Fibroblast of lung (primary cell): ENCODE measurements around the gene FLT3. TPM values are rescaled to one million over a fixed set of nuclear protein-coding genes. Genes with fewer than 3 reads are reported as not detected.

Experiments used
- DNase-seq, 2 donors: peaks; one replicate each; pipeline versions ENCODE4 v3.0.0 to v3.0.0-alpha.2; 2010; ENCODE audit warnings: low read depth in 2 of 2
- H2AFZ ChIP-seq: 2 replicates; pipeline ENCODE4 v1.5.1; 2012; ENCODE audit warnings: low read length, control low read depth, inconsistent platforms
- H3K27ac ChIP-seq: 2 replicates; pipeline ENCODE4 v1.5.1; 2011; ENCODE audit warnings: low read length, control low read depth; ENCODE audit not compliant: insufficient read depth
- H3K27me3 ChIP-seq: 2 replicates; pipeline ENCODE4 v1.5.1; 2011; ENCODE audit warnings: mild to moderate bottlenecking, low read length; ENCODE audit not compliant: control insufficient read depth, insufficient read depth
- H3K36me3 ChIP-seq: 2 replicates; pipeline ENCODE4 v1.5.1; 2011; ENCODE audit warnings: low read length; ENCODE audit not compliant: control insufficient read depth, insufficient read depth
- H3K4me1 ChIP-seq: 2 replicates; pipeline ENCODE4 v1.5.1; 2011; ENCODE audit warnings: low read length; ENCODE audit not compliant: control insufficient read depth, insufficient read depth; ENCODE audit errors: extremely low read depth
- H3K4me2 ChIP-seq: 2 replicates; pipeline ENCODE4 v1.5.1; 2011; ENCODE audit warnings: low read length, control low read depth; ENCODE audit not compliant: insufficient read depth; ENCODE audit errors: extremely low read depth
- H3K4me3 ChIP-seq, 4 experiments: fragments of 200-600 bp in 1 of 4; sonication (generic) in 1 of 4; replicated peaks in 1 of 4; 2 replicates each; pipeline ENCODE4 v1.5.1; 2011 to 2016; ENCODE audit warnings: low read length in 4 of 4, low read depth in 3 of 4, mild to moderate bottlenecking in 3 of 4, control low read depth in 2 of 4, inconsistent platforms in 1 of 4, mixed read lengths in 1 of 4; ENCODE audit not compliant: insufficient read depth in 1 of 4; ENCODE audit errors: control extremely low read depth in 1 of 4
- H3K79me2 ChIP-seq: 2 replicates; pipeline ENCODE4 v1.5.1; 2012; ENCODE audit warnings: mild to moderate bottlenecking, low read length, inconsistent platforms; ENCODE audit not compliant: control insufficient read depth, insufficient read depth
- H3K9ac ChIP-seq: 2 replicates; pipeline ENCODE4 v1.5.1; 2011; ENCODE audit warnings: mild to moderate bottlenecking, low read length, control low read depth; ENCODE audit not compliant: insufficient read depth
- H3K9me3 ChIP-seq: 2 replicates; pipeline ENCODE4 v1.5.1; 2012; ENCODE audit warnings: low read depth, low read length; ENCODE audit not compliant: control insufficient read depth, insufficient read depth
- H4K20me1 ChIP-seq: 2 replicates; pipeline ENCODE4 v1.5.1; 2011; ENCODE audit warnings: low read length; ENCODE audit not compliant: control insufficient read depth, insufficient read depth; ENCODE audit errors: extremely low read depth
- EZH2 ChIP-seq: IDR thresholded peaks from 2 replicates; pipeline ENCODE4 v1.5.1; 2012; ENCODE audit warnings: low read length, control low read depth, mild to moderate bottlenecking; ENCODE audit errors: missing control alignments
- polyA plus RNA-seq, 2 donors: library from polyadenylated mRNA; depleted of rRNA in 1 of 2; stranded (reverse) in 1 of 2; unstranded in 1 of 2; fragments of >200 nt; gene quantifications; 2 replicates each; pipeline ENCODE4 v1.2.1, GENCODE V29; 2011 to 2012; ENCODE audit warnings: missing spikeins in 1 of 2
- total RNA-seq: library from RNA; depleted of rRNA; stranded (reverse); fragments of >200 nt; gene quantifications from 2 replicates; pipeline ENCODE4 v1.2.1, GENCODE V29; 2014
- TF ChIP-seq, protein P1 (sequence below), 2 donors: IDR thresholded peaks in 1 of 2; conservative IDR thresholded peaks in 1 of 2; 1 replicate in 1 of 2; 2 replicates in 1 of 2; pipeline ENCODE4 v1.5.1; 2011 to 2012; ENCODE audit warnings: low read length in 2 of 2, control low read depth in 1 of 2, inconsistent platforms in 1 of 2, low read depth in 1 of 2, mild to moderate bottlenecking in 1 of 2

Gene FLT3
- total and polyA plus RNA-seq, 2 donors (not counting 1 experiment from before 2014, with no cell fraction given), result not detected

DNA sequence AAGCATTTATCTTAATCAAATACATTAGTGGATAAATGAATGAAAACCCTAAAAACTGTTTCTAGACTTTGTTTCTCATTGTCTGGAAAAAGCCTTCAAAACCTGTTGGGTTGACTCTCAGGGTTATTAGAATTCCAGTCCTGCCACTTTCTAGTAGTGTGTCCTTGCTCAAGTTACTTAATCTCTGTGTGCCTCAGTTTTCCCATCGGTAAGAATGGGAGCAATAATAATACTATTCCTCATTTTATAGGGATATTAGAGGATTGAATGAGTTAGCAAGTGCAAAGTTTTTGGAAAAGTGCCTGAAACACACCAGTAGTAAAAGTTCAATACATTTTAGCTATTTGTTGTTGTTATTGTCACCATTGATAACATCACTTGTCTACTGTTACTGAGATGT, 114.8 kb downstream of the FLT3 start:
- H3K27ac ChIP-seq, result no peak overlapping the region
- no peaks in the 10 kb centered on the region for H3K79me2 ChIP-seq
- H4K20me1 ChIP-seq, result no peaks in the 10 kb centered on the region
- H3K4me1 ChIP-seq, result no peaks in the 10 kb centered on the region
- no peaks in the 10 kb centered on the region for H3K36me3 ChIP-seq
- no peak overlapping the region for H3K4me3 ChIP-seq
- H3K4me2 ChIP-seq, result no peak overlapping the region
- H3K27me3 ChIP-seq, result peaks cover 22% of the 10 kb centered on the region
- H3K9me3 ChIP-seq, result no peaks in the 10 kb centered on the region
- no peak for TF ChIP-seq EZH2
- TF ChIP-seq, protein P1, sequence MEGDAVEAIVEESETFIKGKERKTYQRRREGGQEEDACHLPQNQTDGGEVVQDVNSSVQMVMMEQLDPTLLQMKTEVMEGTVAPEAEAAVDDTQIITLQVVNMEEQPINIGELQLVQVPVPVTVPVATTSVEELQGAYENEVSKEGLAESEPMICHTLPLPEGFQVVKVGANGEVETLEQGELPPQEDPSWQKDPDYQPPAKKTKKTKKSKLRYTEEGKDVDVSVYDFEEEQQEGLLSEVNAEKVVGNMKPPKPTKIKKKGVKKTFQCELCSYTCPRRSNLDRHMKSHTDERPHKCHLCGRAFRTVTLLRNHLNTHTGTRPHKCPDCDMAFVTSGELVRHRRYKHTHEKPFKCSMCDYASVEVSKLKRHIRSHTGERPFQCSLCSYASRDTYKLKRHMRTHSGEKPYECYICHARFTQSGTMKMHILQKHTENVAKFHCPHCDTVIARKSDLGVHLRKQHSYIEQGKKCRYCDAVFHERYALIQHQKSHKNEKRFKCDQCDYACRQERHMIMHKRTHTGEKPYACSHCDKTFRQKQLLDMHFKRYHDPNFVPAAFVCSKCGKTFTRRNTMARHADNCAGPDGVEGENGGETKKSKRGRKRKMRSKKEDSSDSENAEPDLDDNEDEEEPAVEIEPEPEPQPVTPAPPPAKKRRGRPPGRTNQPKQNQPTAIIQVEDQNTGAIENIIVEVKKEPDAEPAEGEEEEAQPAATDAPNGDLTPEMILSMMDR (conservative IDR thresholded peaks at IDR 0.05 in 1 of 2, IDR thresholded peaks at IDR 0.05 in 1 of 2; ENCODE audit: low read depth in 1 of 2, low read length in 2 of 2), result no peak
- DNase-seq, result no peak
- no peak overlapping the region for H2AFZ ChIP-seq
- H3K9ac ChIP-seq, result no peak overlapping the region

DNA sequence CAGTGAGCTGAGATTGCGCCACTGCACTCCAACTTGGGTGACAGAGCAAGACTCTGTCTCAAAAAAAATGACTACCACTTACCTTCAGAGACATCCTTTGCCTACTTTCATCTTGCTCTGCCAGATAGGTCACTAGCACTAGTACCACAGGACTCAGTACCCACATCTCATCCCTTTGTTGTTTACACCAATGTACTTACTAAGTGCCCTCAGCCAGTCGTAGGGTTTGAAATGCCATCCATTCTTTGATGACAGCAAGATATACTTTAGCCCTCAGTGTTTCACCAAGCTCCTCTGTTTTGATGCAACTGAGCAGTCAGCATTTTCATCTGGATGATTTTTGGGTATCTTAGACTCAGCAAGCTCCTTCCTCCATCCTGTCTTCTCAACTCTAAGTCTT, 118.0 kb downstream of the FLT3 start:
- Histone ChIP-seq H3K9ac (no peak overlapping the region), H3K4me2 (no peak overlapping the region), H3K4me1 (no peaks in the 10 kb centered on the region), H3K79me2 (no peaks in the 10 kb centered on the region), H3K27me3 (peaks cover 51% of the 10 kb centered on the region), H3K4me3 (no peak overlapping the region), H3K9me3 (no peaks in the 10 kb centered on the region), H2AFZ (no peak overlapping the region), H3K27ac (no peak overlapping the region), H4K20me1 (no peaks in the 10 kb centered on the region), H3K36me3 (no peaks in the 10 kb centered on the region)
- TF ChIP-seq EZH2, result no peak
- TF ChIP-seq, protein P1 (conservative IDR thresholded peaks at IDR 0.05 in 1 of 2, IDR thresholded peaks at IDR 0.05 in 1 of 2; ENCODE audit: low read depth in 1 of 2, low read length in 2 of 2), result no peak
- no peak for DNase-seq

- H3K79me2 ChIP-seq, result no peaks in the 10 kb centered on the region
- H3K4me3 ChIP-seq, result no peak overlapping the region
- no peak overlapping the region for H2AFZ ChIP-seq
- peaks cover 61% of the 10 kb centered on the region for H3K27me3 ChIP-seq
- no peak overlapping the region for H3K9ac ChIP-seq
- H3K4me1 ChIP-seq, result no peaks in the 10 kb centered on the region
- H3K9me3 ChIP-seq, result no peaks in the 10 kb centered on the region
- H3K4me2 ChIP-seq, result no peak overlapping the region
- no peak for DNase-seq
- H3K27ac ChIP-seq, result no peak overlapping the region
- no peaks in the 10 kb centered on the region for H4K20me1 ChIP-seq
- TF ChIP-seq, protein P1 (conservative IDR thresholded peaks at IDR 0.05 in 1 of 2, IDR thresholded peaks at IDR 0.05 in 1 of 2; ENCODE audit: low read depth in 1 of 2, low read length in 2 of 2), result no peak
- peak; percentile 82 for TF ChIP-seq EZH2
- no peaks in the 10 kb centered on the region for H3K36me3 ChIP-seq
Measured at GRCh38 chr13:27981006-27981708, 119.2 kb downstream of the FLT3 start.
